ENCODE measurements around the gene PEPD.

The PEPD gene

DNA sequence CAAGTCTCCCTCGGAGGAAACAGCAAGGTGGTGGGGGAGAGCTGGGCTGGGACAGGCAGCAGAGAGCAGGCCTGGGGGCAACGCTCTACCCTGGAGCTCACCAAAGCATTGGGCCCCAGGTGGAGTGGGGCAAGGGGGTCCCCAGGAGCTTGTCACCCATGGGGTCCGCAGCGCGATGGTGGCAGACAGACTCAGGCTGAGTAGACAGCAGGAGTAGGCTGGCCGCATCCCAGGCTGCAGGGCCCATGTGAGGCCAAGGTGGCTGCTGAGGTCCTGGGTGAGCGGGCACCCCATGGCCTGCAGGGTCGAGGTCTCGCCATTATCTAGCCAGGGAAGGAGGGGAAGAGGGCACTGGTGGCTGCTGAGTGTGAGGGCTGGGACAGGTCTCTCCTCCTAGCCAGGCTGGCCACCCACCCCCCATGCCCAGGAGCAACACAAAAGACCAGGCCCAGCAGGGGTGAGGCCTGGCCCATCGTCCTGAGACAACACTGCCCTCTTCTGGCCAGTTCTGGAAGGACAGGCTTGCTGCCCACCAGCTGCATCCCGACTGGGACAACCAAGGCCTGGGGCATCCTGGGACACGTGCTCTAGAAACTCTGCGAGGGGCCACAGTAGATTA, 115.0 kb downstream of the PEPD start:
- H3K9me3 ChIP-seq (ENCODE audit: insufficient read depth, low read length): no peaks in the 10 kb centered on the region
- no peak overlapping the region for H3K4me2 ChIP-seq (ENCODE audit: low read depth, low read length, poor library complexity, severe bottlenecking)
- H3K36me3 ChIP-seq (ENCODE audit: low read length): no peaks in the 10 kb centered on the region

DNA sequence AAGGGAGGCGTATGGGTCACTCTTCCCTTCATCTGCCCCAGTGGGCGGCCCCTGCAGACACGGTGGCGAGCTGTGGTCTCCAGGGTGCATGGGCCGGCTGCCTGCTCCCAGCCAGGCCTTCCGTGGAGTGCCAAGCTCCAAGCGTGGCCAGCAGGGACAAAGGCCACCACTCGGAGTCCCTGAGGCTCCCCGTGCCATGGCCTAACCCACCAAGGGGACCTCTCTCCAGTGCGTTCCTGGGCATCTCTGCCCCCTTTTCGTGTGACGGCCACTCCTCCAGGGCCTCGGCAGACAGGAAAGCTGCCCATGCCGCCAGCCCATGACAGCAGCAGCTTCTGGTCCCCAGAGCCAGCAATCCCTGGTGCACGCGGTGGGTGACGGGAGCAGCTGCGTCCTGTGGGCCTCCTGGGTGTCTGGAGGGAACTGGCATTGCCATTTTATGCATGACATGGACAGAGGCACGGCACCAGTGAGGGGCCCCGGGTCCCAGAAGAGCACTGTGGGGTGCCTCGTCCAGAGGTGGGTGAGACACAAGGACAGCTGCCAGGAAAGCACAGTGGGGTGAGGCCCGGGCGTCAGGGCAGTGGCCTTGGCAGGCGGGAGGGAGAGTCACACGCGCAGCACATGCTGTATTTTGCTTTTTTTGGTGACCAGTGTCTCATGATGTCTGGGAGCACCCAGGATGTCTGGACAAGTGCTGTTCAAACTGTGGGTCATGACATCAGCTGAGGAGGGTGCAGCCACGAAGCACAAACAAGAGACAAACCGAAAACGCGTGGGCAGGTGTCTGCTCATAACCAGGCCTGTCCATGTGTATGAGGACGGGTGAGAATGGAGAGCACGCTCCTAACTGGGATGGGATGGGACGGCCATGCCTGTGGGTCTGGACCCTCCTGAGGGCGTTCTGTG, 115.8 kb downstream of the PEPD start:
- Histone ChIP-seq H3K36me3 (ENCODE audit: low read length) (no peaks in the 10 kb centered on the region), H3K9ac (ENCODE audit: low read length) (no peak overlapping the region), H4K20me1 (ENCODE audit: low read depth, low read length) (no peaks in the 10 kb centered on the region), H3K79me2 (ENCODE audit: insufficient read depth, low read length) (no peaks in the 10 kb centered on the region), H3K9me3 (ENCODE audit: insufficient read depth, low read length) (no peaks in the 10 kb centered on the region), H3K27me3 (ENCODE audit: low read length) (no peaks in the 10 kb centered on the region), H3K27ac (ENCODE audit: low read depth, low read length) (no peak overlapping the region), H3K9me2 (replicated peaks; ENCODE audit: insufficient read depth, low read length) (no peaks in the 10 kb centered on the region), H3K4me2 (ENCODE audit: low read depth, low read length, poor library complexity, severe bottlenecking) (no peak overlapping the region), H3K4me3 (ENCODE audit: insufficient read depth, low read length, poor library complexity, severe bottlenecking) (no peak overlapping the region), H3F3A (ENCODE audit: insufficient read depth) (no peaks in the 10 kb centered on the region), H2AFZ (ENCODE audit: low read depth, low read length, severe bottlenecking) (no peak overlapping the region)
- TF ChIP-seq, protein P1, sequence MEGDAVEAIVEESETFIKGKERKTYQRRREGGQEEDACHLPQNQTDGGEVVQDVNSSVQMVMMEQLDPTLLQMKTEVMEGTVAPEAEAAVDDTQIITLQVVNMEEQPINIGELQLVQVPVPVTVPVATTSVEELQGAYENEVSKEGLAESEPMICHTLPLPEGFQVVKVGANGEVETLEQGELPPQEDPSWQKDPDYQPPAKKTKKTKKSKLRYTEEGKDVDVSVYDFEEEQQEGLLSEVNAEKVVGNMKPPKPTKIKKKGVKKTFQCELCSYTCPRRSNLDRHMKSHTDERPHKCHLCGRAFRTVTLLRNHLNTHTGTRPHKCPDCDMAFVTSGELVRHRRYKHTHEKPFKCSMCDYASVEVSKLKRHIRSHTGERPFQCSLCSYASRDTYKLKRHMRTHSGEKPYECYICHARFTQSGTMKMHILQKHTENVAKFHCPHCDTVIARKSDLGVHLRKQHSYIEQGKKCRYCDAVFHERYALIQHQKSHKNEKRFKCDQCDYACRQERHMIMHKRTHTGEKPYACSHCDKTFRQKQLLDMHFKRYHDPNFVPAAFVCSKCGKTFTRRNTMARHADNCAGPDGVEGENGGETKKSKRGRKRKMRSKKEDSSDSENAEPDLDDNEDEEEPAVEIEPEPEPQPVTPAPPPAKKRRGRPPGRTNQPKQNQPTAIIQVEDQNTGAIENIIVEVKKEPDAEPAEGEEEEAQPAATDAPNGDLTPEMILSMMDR (IDR thresholded peaks at IDR 0.05; ENCODE audit: insufficient read depth, low read length, poor library complexity, severe bottlenecking): no peak
- TF ChIP-seq EZH2phosphoT487 (conservative IDR thresholded peaks at IDR 0.05; ENCODE audit: low read length): no peak

More for the DNA sequence above, 115.0 kb downstream of the PEPD start:
- Histone ChIP-seq H4K20me1 (ENCODE audit: low read depth, low read length) (no peaks in the 10 kb centered on the region), H3K27me3 (ENCODE audit: low read length) (no peaks in the 10 kb centered on the region), H3K9ac (ENCODE audit: low read length) (no peak overlapping the region), H3F3A (ENCODE audit: insufficient read depth) (no peaks in the 10 kb centered on the region), H3K27ac (ENCODE audit: low read depth, low read length) (no peak overlapping the region), H3K9me2 (replicated peaks; ENCODE audit: insufficient read depth, low read length) (no peaks in the 10 kb centered on the region), H2AFZ (ENCODE audit: low read depth, low read length, severe bottlenecking) (no peak overlapping the region), H3K4me3 (ENCODE audit: insufficient read depth, low read length, poor library complexity, severe bottlenecking) (no peak overlapping the region), H3K79me2 (ENCODE audit: insufficient read depth, low read length) (no peaks in the 10 kb centered on the region)
- TF ChIP-seq, protein P1 (IDR thresholded peaks at IDR 0.05; ENCODE audit: insufficient read depth, low read length, poor library complexity, severe bottlenecking): peak; percentile 65
- TF ChIP-seq EZH2phosphoT487 (conservative IDR thresholded peaks at IDR 0.05; ENCODE audit: low read length): no peak

DNA sequence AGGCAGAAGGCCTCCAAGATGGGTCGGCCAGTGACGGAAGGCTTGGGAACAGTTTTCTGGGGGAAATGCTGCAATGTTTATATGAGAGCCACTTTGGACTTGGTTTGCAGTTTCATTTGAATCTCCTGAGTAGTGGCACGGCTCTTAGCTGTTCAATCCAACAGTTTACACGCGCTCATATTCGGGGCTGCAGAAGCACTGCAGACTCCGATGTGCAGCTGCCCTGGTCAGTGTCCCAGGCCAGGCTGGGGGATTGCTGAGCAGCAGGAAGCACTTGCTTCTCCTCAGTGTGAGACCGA, 116.4 kb downstream of the PEPD start:
- no peaks in the 10 kb centered on the region for H3K79me2 ChIP-seq (ENCODE audit: insufficient read depth, low read length)
- no peaks in the 10 kb centered on the region for H3F3A ChIP-seq (ENCODE audit: insufficient read depth)
- no peak overlapping the region for H3K4me2 ChIP-seq (ENCODE audit: low read depth, low read length, poor library complexity, severe bottlenecking)
- no peaks in the 10 kb centered on the region for H3K36me3 ChIP-seq (ENCODE audit: low read length)
- no peaks in the 10 kb centered on the region for H3K9me2 ChIP-seq (replicated peaks; ENCODE audit: insufficient read depth, low read length)
- H3K4me3 ChIP-seq (ENCODE audit: insufficient read depth, low read length, poor library complexity, severe bottlenecking): no peak overlapping the region
- H2AFZ ChIP-seq (ENCODE audit: low read depth, low read length, severe bottlenecking): no peak overlapping the region
- H4K20me1 ChIP-seq (ENCODE audit: low read depth, low read length): no peaks in the 10 kb centered on the region
- H3K9me3 ChIP-seq (ENCODE audit: insufficient read depth, low read length): no peaks in the 10 kb centered on the region
- H3K9ac ChIP-seq (ENCODE audit: low read length): no peak overlapping the region
- H3K27ac ChIP-seq (ENCODE audit: low read depth, low read length): no peak overlapping the region
- TF ChIP-seq, protein P1 (IDR thresholded peaks at IDR 0.05; ENCODE audit: insufficient read depth, low read length, poor library complexity, severe bottlenecking): no peak
- no peak for TF ChIP-seq EZH2phosphoT487 (conservative IDR thresholded peaks at IDR 0.05; ENCODE audit: low read length)
- no peaks in the 10 kb centered on the region for H3K27me3 ChIP-seq (ENCODE audit: low read length)
